Activated CD4-positive, alpha-beta T cell treated with anti-CD3 and anti-CD28 coated beads for 36 hours (primary cell): ENCODE results near the gene ECHDC1. TPM values are rescaled to one million over a fixed set of nuclear protein-coding genes. Genes with fewer than 3 reads are reported as not detected.

Experiments
- ATAC-seq: fragments of 200-7000 bp; cut with Tn5 transposase; one replicate; pipeline ENCODE4 v1.10.0; 2021; ENCODE audit warnings: mild to moderate bottlenecking, moderate library complexity
- CTCF ChIA-PET: fragments of 350-600 bp; sonication (Branson Sonifier 250); formaldehyde crosslinking; loops from one replicate; lab custom pipeline; 2021; ENCODE audit warnings: antibody characterized with exemption; lab: Charles Lee
- POLR2A ChIA-PET: fragments of 350-600 bp; sonication (Branson Sonifier 250); formaldehyde crosslinking; loops from one replicate; lab custom pipeline; 2021; ENCODE audit warnings: antibody characterized with exemption, inconsistent platforms; lab: Charles Lee
- DNase-seq: peaks from one replicate; pipeline ENCODE4 v3.0.0-alpha.2; 2020
- H3K27ac Mint-ChIP-seq: one replicate; pipeline ENCODE4 v1.8.0; 2021; ENCODE audit warnings: mixed read lengths
- H3K27me3 Mint-ChIP-seq: one replicate; pipeline ENCODE4 v1.8.0; 2021; ENCODE audit warnings: mixed read lengths
- H3K36me3 Mint-ChIP-seq: one replicate; pipeline ENCODE4 v1.8.0; 2021; ENCODE audit warnings: low read depth, mixed read lengths
- H3K4me1 Mint-ChIP-seq: one replicate; pipeline ENCODE4 v1.8.0; 2021; ENCODE audit warnings: mixed read lengths
- H3K4me3 Mint-ChIP-seq: one replicate; pipeline ENCODE4 v1.8.0; 2021; ENCODE audit warnings: mild to moderate bottlenecking, moderate library complexity, mixed read lengths
- H3K9me3 Mint-ChIP-seq: one replicate; pipeline ENCODE4 v1.8.0; 2021; ENCODE audit warnings: low read depth, mixed read lengths
- intact Hi-C, 2 experiments: fragments of 100-400 bp; cut with DNase I in 1 of 2; cut with micrococcal nuclease in 1 of 2; formaldehyde crosslinking; loops; one replicate each; pipeline versions ENCODE4 v1.14.2 to v1.15.1; 2022 to 2024; cut with DNase I, micrococcal nuclease
- total RNA-seq, 2 experiments: library from RNA; stranded (reverse); gene quantifications; one replicate each; pipeline ENCODE4 v1.2.3, GENCODE V29; 2021

ECHDC1 gene
- total RNA-seq, 2 experiments from 2014 or later: 31.1 to 48.2 TPM

GRCh38 chr6:127366282-127367022, 23.0 kb upstream of the ECHDC1 start:
- POLR2A ChIA-PET: no interaction called here
- H3K9me3 Mint-ChIP-seq: peaks cover 5% of the 10 kb centered on the region
- intact Hi-C loops: no loop called here
- no peaks in the 10 kb centered on the region for H3K36me3 Mint-ChIP-seq
- no peaks in the 10 kb centered on the region for H3K27me3 Mint-ChIP-seq
- no peak for ATAC-seq
- no peak overlapping the region for H3K4me3 Mint-ChIP-seq
- CTCF ChIA-PET: no interaction called here
- H3K27ac Mint-ChIP-seq: no peak overlapping the region
- DNase-seq: no peak
- no peaks in the 10 kb centered on the region for H3K4me1 Mint-ChIP-seq

- H3K27ac Mint-ChIP-seq: no peak overlapping the region
- DNase-seq (no peak), ATAC-seq (no peak)
- no peaks in the 10 kb centered on the region for H3K36me3 Mint-ChIP-seq
- H3K4me1 Mint-ChIP-seq: no peaks in the 10 kb centered on the region
- ChIA-PET CTCF (no interaction called here), POLR2A (no interaction called here)
- H3K4me3 Mint-ChIP-seq: no peak overlapping the region
- no peaks in the 10 kb centered on the region for H3K27me3 Mint-ChIP-seq
- peaks cover 4% of the 10 kb centered on the region for H3K9me3 Mint-ChIP-seq
- intact Hi-C loops: no loop called here
Measured at GRCh38 chr6:127365874-127366273, 22.5 kb upstream of the ECHDC1 start.

GRCh38 chr6:127352524-127352923, 9.1 kb upstream of the ECHDC1 start:
- ATAC-seq (no peak), DNase-seq (no peak)
- peaks cover 4% of the 10 kb centered on the region for H3K27me3 Mint-ChIP-seq
- intact Hi-C loops: no loop called here
- H3K4me1 Mint-ChIP-seq: no peaks in the 10 kb centered on the region
- no peak overlapping the region for H3K27ac Mint-ChIP-seq
- CTCF ChIA-PET: interaction anchor here (0.7 kb wide), 1 partner anchor 49 kb away, joined by 3 read pairs; no protein-coding TSS in a partner anchor
- H3K9me3 Mint-ChIP-seq: peaks cover 26% of the 10 kb centered on the region
- peaks cover 3% of the 10 kb centered on the region for H3K36me3 Mint-ChIP-seq
- H3K4me3 Mint-ChIP-seq: no peak overlapping the region
- POLR2A ChIA-PET: no interaction called here

- ATAC-seq: no peak
- Mint-ChIP-seq H3K27ac (no peak overlapping the region), H3K9me3 (peaks cover 20% of the 10 kb centered on the region), H3K4me3 (no peak overlapping the region), H3K36me3 (peaks cover 9% of the 10 kb centered on the region), H3K4me1 (peaks cover 7% of the 10 kb centered on the region), H3K27me3 (peaks cover 2% of the 10 kb centered on the region)
- no peak for DNase-seq
- ChIA-PET POLR2A (no interaction called here), CTCF (no interaction called here)
- intact Hi-C loops: no loop called here
Measured at GRCh38 chr6:127349980-127350379, 6.6 kb upstream of the ECHDC1 start.

GRCh38 chr6:127348028-127348661, 4.7 kb upstream of the ECHDC1 start:
- intact Hi-C loops: no loop called here
- ChIA-PET POLR2A (no interaction called here), CTCF (interaction anchor here (0.7 kb wide), 1 partner anchor 203 kb away, joined by 3 read pairs; no protein-coding TSS in a partner anchor)
- no peak overlapping the region for H3K27ac Mint-ChIP-seq
- peaks cover 18% of the 10 kb centered on the region for H3K9me3 Mint-ChIP-seq
- peaks cover 9% of the 10 kb centered on the region for H3K36me3 Mint-ChIP-seq
- H3K4me1 Mint-ChIP-seq: peaks cover 7% of the 10 kb centered on the region
- DNase-seq (no peak), ATAC-seq (no peak)
- peaks cover 2% of the 10 kb centered on the region for H3K27me3 Mint-ChIP-seq
- no peak overlapping the region for H3K4me3 Mint-ChIP-seq

GRCh38 chr6:127347178-127347577, 3.8 kb upstream of the ECHDC1 start:
- Mint-ChIP-seq H3K27me3 (no peaks in the 10 kb centered on the region), H3K4me1 (peaks cover 7% of the 10 kb centered on the region), H3K4me3 (no peak overlapping the region), H3K27ac (no peak overlapping the region), H3K36me3 (peaks cover 9% of the 10 kb centered on the region), H3K9me3 (peaks cover 12% of the 10 kb centered on the region)
- intact Hi-C loops: no loop called here
- DNase-seq (no peak), ATAC-seq (no peak)
- CTCF ChIA-PET: interaction anchor here (0.7 kb wide), 1 partner anchor 204 kb away, joined by 3 read pairs; no protein-coding TSS in a partner anchor
- POLR2A ChIA-PET: no interaction called here

- POLR2A ChIA-PET: no interaction called here
- Mint-ChIP-seq H3K27me3 (no peaks in the 10 kb centered on the region), H3K27ac (no peak overlapping the region), H3K4me3 (no peak overlapping the region), H3K36me3 (peaks cover 14% of the 10 kb centered on the region), H3K4me1 (peaks cover 7% of the 10 kb centered on the region), H3K9me3 (peaks cover 12% of the 10 kb centered on the region)
- CTCF ChIA-PET: no interaction called here
- intact Hi-C loops: no loop called here
- DNase-seq (no peak), ATAC-seq (no peak)
Measured at GRCh38 chr6:127345521-127345920, 2.1 kb upstream of the ECHDC1 start.

- CTCF ChIA-PET: interaction anchor here (1.1 to 1.2 kb wide), 2 partner anchors 78 to 172 kb away, joined by 3 to 10 read pairs; no protein-coding TSS in a partner anchor
- Mint-ChIP-seq H3K4me3 (no peak overlapping the region), H3K9me3 (peaks cover 5% of the 10 kb centered on the region), H3K36me3 (peaks cover 13% of the 10 kb centered on the region), H3K4me1 (peaks cover 13% of the 10 kb centered on the region), H3K27ac (no peak overlapping the region), H3K27me3 (no peaks in the 10 kb centered on the region)
- ATAC-seq (peak; percentile 17), DNase-seq (peak; percentile 16)
- POLR2A ChIA-PET: no interaction called here
- intact Hi-C loops: loop anchor here (1.0 to 5.0 kb wide), 9 partner anchors 76 to 1564 kb away; partner anchors contain the start of genes RNF146 (in 2 of the 2) and MTCL3 (in 1 of the 2)
Measured at GRCh38 chr6:127343809-127344659, 625 bp upstream of the ECHDC1 start.

GRCh38 chr6:127342296-127342945, 988 bp downstream of the ECHDC1 start:
- Mint-ChIP-seq H3K27me3 (no peaks in the 10 kb centered on the region), H3K9me3 (peaks cover 3% of the 10 kb centered on the region), H3K36me3 (peaks cover 13% of the 10 kb centered on the region), H3K27ac (no peak overlapping the region), H3K4me3 (no peak overlapping the region), H3K4me1 (peaks cover 25% of the 10 kb centered on the region)
- ChIA-PET POLR2A (no interaction called here), CTCF (interaction anchor here (0.8 to 2.0 kb wide), 7 partner anchors 9 to 173 kb away, joined by 3 to 5 read pairs (median 3); partner anchors contain the start of gene RNF146)
- intact Hi-C loops: loop anchor here (2.0 to 5.0 kb wide), 4 partner anchors 76 to 1176 kb away; partner anchors contain the start of genes MTCL3 (in 1 of the 2) and RNF146 (in 1 of the 2)
- no peak for ATAC-seq
- DNase-seq: no peak

- Mint-ChIP-seq H3K27me3 (no peaks in the 10 kb centered on the region), H3K27ac (no peak overlapping the region), H3K9me3 (peaks cover 1% of the 10 kb centered on the region), H3K36me3 (peaks cover 11% of the 10 kb centered on the region), H3K4me1 (peaks cover 30% of the 10 kb centered on the region), H3K4me3 (no peak overlapping the region)
- DNase-seq (no peak), ATAC-seq (no peak)
- ChIA-PET CTCF (interaction anchor here (0.7 to 2.0 kb wide), 8 partner anchors 10 to 174 kb away, joined by 3 to 5 read pairs (median 3); partner anchors contain the start of gene RNF146), POLR2A (interaction anchor here (0.5 kb wide), 1 partner anchor 50 kb away, joined by 4 read pairs; no protein-coding TSS in a partner anchor)
- intact Hi-C loops: loop anchor here (2.0 to 5.0 kb wide), 4 partner anchors 75 to 1177 kb away; partner anchors contain the start of genes MTCL3 (in 1 of the 2) and RNF146 (in 1 of the 2)
Measured at GRCh38 chr6:127341471-127342202, 1.8 kb downstream of the ECHDC1 start.
